Measurements from ENCODE around the gene HCN3.

Gene HCN3

GRCh38 chr1:155309423-155310021 lies 32.3 kb downstream of the HCN3 start:
- Histone ChIP-seq H4K20me1 (ENCODE audit: insufficient read depth, low read length) (no peaks in the 10 kb centered on the region), H3K9me3 (ENCODE audit: low read length) (no peaks in the 10 kb centered on the region), H3K9ac (ENCODE audit: low read length) (peak overlapping the region; percentile 100), H3K36me3 (ENCODE audit: insufficient read depth, low read length) (peaks cover 51% of the 10 kb centered on the region), H3K27me3 (ENCODE audit: insufficient read depth, low read length) (no peaks in the 10 kb centered on the region), H3K4me2 (ENCODE audit: low read length) (peak overlapping the region; percentile 90), H3F3A (ENCODE audit: insufficient read depth, low read length) (no peaks in the 10 kb centered on the region), H3K27ac (ENCODE audit: low read depth, low read length, poor library complexity, severe bottlenecking) (peak overlapping the region; percentile 96), H3K9me2 (ENCODE audit: low read depth, low read length) (no peaks in the 10 kb centered on the region), H3K79me2 (ENCODE audit: insufficient read depth, low read length) (peaks cover 24% of the 10 kb centered on the region), H2AFZ (ENCODE audit: low read length) (no peak overlapping the region), H3K4me3 (ENCODE audit: low read depth, low read length, poor library complexity, severe bottlenecking) (peak overlapping the region; percentile 100), H3K4me1 (ENCODE audit: insufficient read depth, low read length, severe bottlenecking) (peaks cover 42% of the 10 kb centered on the region)
- TF ChIP-seq, protein P1, sequence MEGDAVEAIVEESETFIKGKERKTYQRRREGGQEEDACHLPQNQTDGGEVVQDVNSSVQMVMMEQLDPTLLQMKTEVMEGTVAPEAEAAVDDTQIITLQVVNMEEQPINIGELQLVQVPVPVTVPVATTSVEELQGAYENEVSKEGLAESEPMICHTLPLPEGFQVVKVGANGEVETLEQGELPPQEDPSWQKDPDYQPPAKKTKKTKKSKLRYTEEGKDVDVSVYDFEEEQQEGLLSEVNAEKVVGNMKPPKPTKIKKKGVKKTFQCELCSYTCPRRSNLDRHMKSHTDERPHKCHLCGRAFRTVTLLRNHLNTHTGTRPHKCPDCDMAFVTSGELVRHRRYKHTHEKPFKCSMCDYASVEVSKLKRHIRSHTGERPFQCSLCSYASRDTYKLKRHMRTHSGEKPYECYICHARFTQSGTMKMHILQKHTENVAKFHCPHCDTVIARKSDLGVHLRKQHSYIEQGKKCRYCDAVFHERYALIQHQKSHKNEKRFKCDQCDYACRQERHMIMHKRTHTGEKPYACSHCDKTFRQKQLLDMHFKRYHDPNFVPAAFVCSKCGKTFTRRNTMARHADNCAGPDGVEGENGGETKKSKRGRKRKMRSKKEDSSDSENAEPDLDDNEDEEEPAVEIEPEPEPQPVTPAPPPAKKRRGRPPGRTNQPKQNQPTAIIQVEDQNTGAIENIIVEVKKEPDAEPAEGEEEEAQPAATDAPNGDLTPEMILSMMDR (IDR thresholded peaks at IDR 0.05; ENCODE audit: low read length) = no peak; the same call in 1 of the 2 replicates
- no peak for TF ChIP-seq EZH2 (IDR thresholded peaks at IDR 0.05; ENCODE audit: borderline replicate concordance, low read length)

DNA sequence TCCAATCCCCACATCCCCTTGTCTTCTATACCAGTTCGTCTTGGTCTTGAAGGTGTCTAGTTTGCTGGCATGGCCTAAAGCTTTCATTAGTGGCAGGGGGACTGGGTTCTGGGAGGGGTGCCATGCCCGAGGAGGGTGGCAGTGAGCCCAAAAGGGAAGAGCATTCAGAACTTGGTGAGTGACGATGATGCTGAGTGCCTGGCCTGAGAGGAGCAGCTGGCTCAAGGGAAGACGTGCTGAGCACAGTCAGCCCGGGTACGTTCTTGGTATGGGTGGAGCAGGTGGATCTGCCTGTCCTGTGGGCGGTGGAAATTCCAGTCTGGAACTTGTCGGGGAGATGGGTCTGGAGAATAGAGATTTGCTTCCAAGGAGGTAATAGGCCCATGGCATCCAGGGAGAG lies 36.0 kb downstream of the HCN3 start:
- Histone ChIP-seq H3K27me3 (ENCODE audit: insufficient read depth, low read length) (no peaks in the 10 kb centered on the region), H3K9ac (ENCODE audit: low read length) (no peak overlapping the region), H3F3A (ENCODE audit: insufficient read depth, low read length) (no peaks in the 10 kb centered on the region), H3K4me3 (ENCODE audit: low read depth, low read length, poor library complexity, severe bottlenecking) (no peak overlapping the region), H3K4me2 (ENCODE audit: low read length) (no peak overlapping the region), H3K9me3 (ENCODE audit: low read length) (no peaks in the 10 kb centered on the region), H3K36me3 (ENCODE audit: insufficient read depth, low read length) (peaks cover 78% of the 10 kb centered on the region), H3K9me2 (ENCODE audit: low read depth, low read length) (no peaks in the 10 kb centered on the region), H3K79me2 (ENCODE audit: insufficient read depth, low read length) (peaks cover 24% of the 10 kb centered on the region), H2AFZ (ENCODE audit: low read length) (no peak overlapping the region), H3K27ac (ENCODE audit: low read depth, low read length, poor library complexity, severe bottlenecking) (no peak overlapping the region), H3K4me1 (ENCODE audit: insufficient read depth, low read length, severe bottlenecking) (peaks cover 26% of the 10 kb centered on the region), H4K20me1 (ENCODE audit: insufficient read depth, low read length) (no peaks in the 10 kb centered on the region)
- TF ChIP-seq, protein P1 (IDR thresholded peaks at IDR 0.05; ENCODE audit: low read length) = no peak
- no peak for TF ChIP-seq EZH2 (IDR thresholded peaks at IDR 0.05; ENCODE audit: borderline replicate concordance, low read length)

DNA sequence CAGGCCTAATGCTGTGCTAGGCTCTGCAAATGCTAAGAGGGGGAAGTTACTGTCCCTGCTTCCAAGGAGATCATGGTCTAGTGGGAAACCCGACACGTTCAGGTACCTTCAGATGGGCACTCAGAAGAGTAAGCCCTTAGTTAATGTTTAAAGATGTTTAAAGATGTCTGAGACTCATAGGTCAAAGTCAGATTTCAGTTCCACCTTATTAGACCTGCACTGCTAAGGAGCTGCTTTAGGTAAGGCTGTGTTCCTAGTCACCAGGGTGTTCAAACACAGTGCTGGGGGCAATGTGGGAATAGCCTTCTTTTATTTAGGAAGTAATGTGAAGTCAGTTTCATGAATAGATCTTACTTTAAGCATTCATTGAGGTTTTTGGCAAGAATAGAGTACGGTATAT lies 39.7 kb downstream of the HCN3 start:
- no peaks in the 10 kb centered on the region for H3K9me3 ChIP-seq (ENCODE audit: low read length)
- H3K4me3 ChIP-seq (ENCODE audit: low read depth, low read length, poor library complexity, severe bottlenecking) = no peak overlapping the region
- H2AFZ ChIP-seq (ENCODE audit: low read length) = no peak overlapping the region
- no peaks in the 10 kb centered on the region for H3K9me2 ChIP-seq (ENCODE audit: low read depth, low read length)
- no peak overlapping the region for H3K9ac ChIP-seq (ENCODE audit: low read length)
- H3K36me3 ChIP-seq (ENCODE audit: insufficient read depth, low read length) = peaks cover 72% of the 10 kb centered on the region
- TF ChIP-seq, protein P1 (IDR thresholded peaks at IDR 0.05; ENCODE audit: low read length) = no peak
- TF ChIP-seq EZH2 (IDR thresholded peaks at IDR 0.05; ENCODE audit: borderline replicate concordance, low read length) = no peak
- no peak overlapping the region for H3K4me2 ChIP-seq (ENCODE audit: low read length)
- H3K4me1 ChIP-seq (ENCODE audit: insufficient read depth, low read length, severe bottlenecking) = peaks cover 30% of the 10 kb centered on the region
- H3K79me2 ChIP-seq (ENCODE audit: insufficient read depth, low read length) = no peaks in the 10 kb centered on the region
- H3K27ac ChIP-seq (ENCODE audit: low read depth, low read length, poor library complexity, severe bottlenecking) = no peak overlapping the region
- H3K27me3 ChIP-seq (ENCODE audit: insufficient read depth, low read length) = no peaks in the 10 kb centered on the region
- no peaks in the 10 kb centered on the region for H3F3A ChIP-seq (ENCODE audit: insufficient read depth, low read length)
- H4K20me1 ChIP-seq (ENCODE audit: insufficient read depth, low read length) = no peaks in the 10 kb centered on the region
